HEK293 (cell line): ENCODE data around the gene CASK.

Experiments used
- CTCF ChIA-PET: fragments of 350-600 bp; formaldehyde crosslinking; extraction: SDS; loops from one replicate; lab custom pipeline; 2021; ENCODE audit warnings: antibody characterized with exemption; lab: Yijun Ruan, JAX
- POLR2A ChIA-PET: fragments of 300-600 bp; formaldehyde crosslinking; extraction: SDS; loops from one replicate; lab custom pipeline; 2020; ENCODE audit warnings: antibody characterized with exemption, inconsistent platforms; lab: Yijun Ruan, JAX
- H3K27ac ChIP-seq: fragments of 200-500 bp; sonication (Bioruptor generic); 2 replicates; pipeline ENCODE4 v1.5.1; 2014; ENCODE audit warnings: low read depth, low read length, control low read depth, inconsistent platforms; ENCODE audit errors: extremely low read depth
- H3K36me3 ChIP-seq, 2 experiments: fragments of 200-500 bp in 1 of 2; sonication (Bioruptor generic) in 1 of 2; 1 replicate in 1 of 2; 2 replicates in 1 of 2; pipeline ENCODE4 v1.5.1; 2014 to 2017; ENCODE audit warnings: inconsistent platforms in 2 of 2, low read length in 2 of 2; ENCODE audit not compliant: control insufficient read depth in 2 of 2, insufficient read depth in 1 of 2
- H3K4me1 ChIP-seq: fragments of 200-500 bp; sonication (Bioruptor generic); 2 replicates; pipeline ENCODE4 v1.5.1; 2014; ENCODE audit warnings: mild to moderate bottlenecking, low read length, inconsistent platforms; ENCODE audit not compliant: control insufficient read depth, insufficient read depth
- H3K4me3 ChIP-seq: 2 replicates; pipeline ENCODE4 v1.5.1; 2011; ENCODE audit warnings: low read depth, mild to moderate bottlenecking, control low read depth, low read length, moderate library complexity
- H3K9me3 ChIP-seq: fragments of 200-500 bp; sonication (Bioruptor generic); 2 replicates; pipeline ENCODE4 v1.5.1; 2014; ENCODE audit warnings: low read depth, low read length, inconsistent platforms; ENCODE audit not compliant: control insufficient read depth, insufficient read depth
- GLI4 ChIP-seq: fragments of 450-650 bp; formaldehyde crosslinking; IDR thresholded peaks from 2 replicates; pipeline ENCODE4 v1.5.1; 2016; ENCODE audit warnings: missing biosample characterization, missing genetic modification characterization
- HIC1 ChIP-seq: fragments of 450-650 bp; formaldehyde crosslinking; IDR thresholded peaks from 2 replicates; pipeline ENCODE4 v1.5.1; 2016; ENCODE audit warnings: missing biosample characterization, missing genetic modification characterization
- HOXD13 ChIP-seq: sonication (generic); formaldehyde crosslinking; IDR thresholded peaks from 2 replicates; pipeline ENCODE4 v1.8.0; 2022; ENCODE audit warnings: missing genetic modification reagents, borderline replicate concordance
- REPIN1 ChIP-seq: fragments of 450-650 bp; formaldehyde crosslinking; IDR thresholded peaks from 2 replicates; pipeline ENCODE4 v1.5.1; 2017; ENCODE audit warnings: missing biosample characterization, missing genetic modification characterization, low read depth
- SCRT1 ChIP-seq: fragments of 450-650 bp; formaldehyde crosslinking; IDR thresholded peaks from 2 replicates; pipeline ENCODE4 v1.5.1; 2016; ENCODE audit warnings: missing biosample characterization, missing genetic modification characterization, borderline replicate concordance
- SCRT2 ChIP-seq: fragments of 450-650 bp; formaldehyde crosslinking; IDR thresholded peaks from 2 replicates; pipeline ENCODE4 v1.5.1; 2016; ENCODE audit warnings: missing biosample characterization, missing genetic modification characterization
- TCF7L2 ChIP-seq: IDR thresholded peaks from 2 replicates; pipeline ENCODE4 v1.6.1; 2011; ENCODE audit warnings: low read depth, mild to moderate bottlenecking, inconsistent platforms, low read length, moderate library complexity, borderline replicate concordance
- TRIM28 ChIP-seq: IDR thresholded peaks from 2 replicates; pipeline ENCODE4 v1.6.1; 2011; ENCODE audit warnings: low read length, control low read depth, borderline replicate concordance
- ZBTB20 ChIP-seq: fragments of 450-650 bp; formaldehyde crosslinking; IDR thresholded peaks from 2 replicates; pipeline ENCODE4 v1.5.1; 2016; ENCODE audit warnings: missing biosample characterization, missing genetic modification characterization
- ZBTB48 ChIP-seq: fragments of 450-650 bp; formaldehyde crosslinking; IDR thresholded peaks from 2 replicates; pipeline ENCODE4 v1.5.1; 2016; ENCODE audit warnings: missing biosample characterization, missing genetic modification characterization
- ZNF266 ChIP-seq: fragments of 450-650 bp; formaldehyde crosslinking; IDR thresholded peaks from 2 replicates; pipeline ENCODE4 v1.5.1; 2016; ENCODE audit warnings: missing biosample characterization, missing genetic modification characterization, low read depth
- ZNF280C ChIP-seq: fragments of 450-650 bp; formaldehyde crosslinking; IDR thresholded peaks from 2 replicates; pipeline ENCODE4 v1.5.1; 2016; ENCODE audit warnings: missing biosample characterization, missing genetic modification characterization
- ZNF311 ChIP-seq: fragments of 450-650 bp; formaldehyde crosslinking; IDR thresholded peaks from 2 replicates; pipeline ENCODE4 v1.5.1; 2017; ENCODE audit warnings: missing biosample characterization, missing genetic modification characterization, borderline replicate concordance
- ZNF324 ChIP-seq: fragments of 450-650 bp; formaldehyde crosslinking; IDR thresholded peaks from 2 replicates; pipeline ENCODE4 v1.5.1; 2016; ENCODE audit warnings: missing biosample characterization, missing genetic modification characterization
- ZNF341 ChIP-seq: fragments of 450-650 bp; formaldehyde crosslinking; IDR thresholded peaks from 2 replicates; pipeline ENCODE4; 2016; ENCODE audit warnings: low read depth, missing biosample characterization, missing genetic modification characterization
- ZNF416 ChIP-seq: fragments of 450-650 bp; formaldehyde crosslinking; IDR thresholded peaks from 2 replicates; pipeline ENCODE4 v1.5.1; 2016; ENCODE audit warnings: missing biosample characterization, missing genetic modification characterization
- ZNF423 ChIP-seq: fragments of 450-650 bp; formaldehyde crosslinking; IDR thresholded peaks from 2 replicates; pipeline ENCODE4 v1.5.1; 2016; ENCODE audit warnings: missing biosample characterization, missing genetic modification characterization
- ZNF513 ChIP-seq: fragments of 450-650 bp; IDR thresholded peaks from 2 replicates; pipeline ENCODE4 v1.5.1; 2018; ENCODE audit warnings: missing biosample characterization, missing genetic modification characterization
- ZNF529 ChIP-seq: fragments of 450-650 bp; formaldehyde crosslinking; IDR thresholded peaks from 2 replicates; pipeline ENCODE4 v1.5.1; 2017; ENCODE audit warnings: missing genetic modification characterization, missing biosample characterization; ENCODE audit not compliant: insufficient replicate concordance
- ZNF544 ChIP-seq: fragments of 450-650 bp; formaldehyde crosslinking; IDR thresholded peaks from 2 replicates; pipeline ENCODE4 v1.5.0; 2017; ENCODE audit warnings: missing biosample characterization, missing genetic modification characterization
- ZNF610 ChIP-seq: fragments of 450-650 bp; formaldehyde crosslinking; IDR thresholded peaks from 2 replicates; pipeline ENCODE4 v1.5.1; 2016; ENCODE audit warnings: missing biosample characterization, missing genetic modification characterization, borderline replicate concordance
- ZNF660 ChIP-seq: fragments of 450-650 bp; IDR thresholded peaks from 2 replicates; pipeline ENCODE4 v1.5.1; 2018; ENCODE audit warnings: missing biosample characterization, mild to moderate bottlenecking, missing genetic modification characterization
- ZNF76 ChIP-seq: fragments of 450-650 bp; formaldehyde crosslinking; IDR thresholded peaks from 2 replicates; pipeline ENCODE4; 2016; ENCODE audit warnings: low read depth, missing biosample characterization, missing genetic modification characterization, borderline replicate concordance
- ZSCAN23 ChIP-seq: fragments of 450-650 bp; formaldehyde crosslinking; IDR thresholded peaks from 2 replicates; pipeline ENCODE4 v1.5.1; 2016; ENCODE audit warnings: missing biosample characterization, missing genetic modification characterization
- TF ChIP-seq, protein P1 (sequence below): fragments of 450-650 bp; formaldehyde crosslinking; IDR thresholded peaks from 2 replicates; pipeline ENCODE4 v1.5.1; 2016; ENCODE audit warnings: missing biosample characterization, missing genetic modification characterization
- TF ChIP-seq, protein P2 (sequence below): fragments of 450-650 bp; formaldehyde crosslinking; IDR thresholded peaks from 2 replicates; pipeline ENCODE4 v1.5.1; 2017; ENCODE audit warnings: missing biosample characterization, missing genetic modification characterization

CASK gene

DNA sequence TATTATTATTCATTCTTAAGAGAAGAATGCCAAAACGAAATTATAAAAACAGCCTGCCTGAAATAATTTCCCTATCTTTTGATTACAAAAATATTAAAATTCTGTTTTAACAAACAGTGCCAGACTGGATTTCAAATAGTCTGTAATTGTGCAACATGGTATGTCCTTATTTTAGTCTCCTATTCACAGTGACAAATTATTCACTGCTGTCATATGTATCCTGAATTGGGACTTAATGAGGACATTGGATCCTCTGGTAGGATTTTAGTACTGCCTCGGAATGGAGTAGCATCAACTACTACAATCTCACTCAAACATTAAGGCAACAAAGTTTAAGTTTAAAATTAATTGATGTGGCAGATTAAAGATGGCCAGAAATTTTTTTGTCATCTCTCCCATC lies 97.6 kb downstream of the CASK start:
- H3K9me3 ChIP-seq: no peaks in the 10 kb centered on the region
- no peaks in the 10 kb centered on the region; a peak in 1 of 3 replicates for H3K36me3 ChIP-seq
- no peak overlapping the region for H3K4me3 ChIP-seq
- CTCF ChIA-PET: no interaction called here
- 0 out of 2 replicates have a peak, but pooled peaks cover 3% of the 10 kb centered on the region for H3K4me1 ChIP-seq
- H3K27ac ChIP-seq: no peak overlapping the region
- TF ChIP-seq ZNF660 (no peak), ZSCAN23 (no peak), ZNF324 (tag by site-specific recombination) (no peak), ZNF311 (tag by site-specific recombination) (no peak), ZNF610 (tag by site-specific recombination) (no peak), SCRT2 (tag by site-specific recombination) (no peak), HIC1 (tag by site-specific recombination) (no peak), TCF7L2 (no peak), ZNF544 (no peak), ZNF280C (no peak), ZNF76 (no peak)
- POLR2A ChIA-PET: no interaction called here

DNA sequence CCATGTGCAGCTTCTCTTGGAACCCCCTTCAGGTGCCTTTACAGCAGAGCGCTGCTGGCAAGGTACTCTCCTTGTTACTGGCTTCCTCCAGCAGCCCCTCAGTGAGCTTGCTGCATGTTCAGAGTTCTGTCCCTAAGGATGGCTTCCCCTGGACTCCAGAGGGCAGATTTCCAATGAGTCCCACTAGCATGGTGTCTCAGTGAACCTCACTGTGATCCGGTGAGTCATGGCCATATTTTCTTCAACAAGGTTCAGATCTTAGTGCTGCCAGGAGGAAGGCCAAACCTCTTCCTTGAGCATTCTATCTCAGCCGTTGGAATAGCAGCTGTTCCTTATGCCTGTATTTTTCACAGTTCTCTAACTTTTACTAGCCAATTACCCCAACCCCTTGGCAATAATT lies 98.8 kb downstream of the CASK start:
- H3K4me3 ChIP-seq: no peak overlapping the region
- ChIA-PET CTCF (no interaction called here), POLR2A (no interaction called here)
- no peaks in the 10 kb centered on the region for H3K36me3 ChIP-seq
- TF ChIP-seq, protein P1, sequence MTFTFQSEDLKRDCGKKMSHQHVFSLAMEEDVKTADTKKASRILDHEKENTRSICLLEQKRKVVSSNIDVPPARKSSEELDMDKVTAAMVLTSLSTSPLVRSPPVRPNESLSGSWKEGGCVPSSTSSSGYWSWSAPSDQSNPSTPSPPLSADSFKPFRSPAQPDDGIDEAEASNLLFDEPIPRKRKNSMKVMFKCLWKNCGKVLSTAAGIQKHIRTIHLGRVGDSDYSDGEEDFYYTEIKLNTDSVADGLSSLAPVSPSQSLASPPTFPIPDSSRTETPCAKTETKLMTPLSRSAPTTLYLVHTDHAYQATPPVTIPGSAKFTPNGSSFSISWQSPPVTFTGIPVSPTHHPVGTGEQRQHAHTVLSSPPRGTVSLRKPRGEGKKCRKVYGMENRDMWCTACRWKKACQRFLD (tag by site-specific recombination): no peak
- 0 out of 2 replicates have a peak, but pooled peaks have one; percentile 29 for TF ChIP-seq ZNF341 (tag by site-specific recombination)
- TF ChIP-seq TRIM28: 0 out of 2 replicates have a peak, but pooled peaks have one; percentile 34
- no peak overlapping the region for H3K27ac ChIP-seq
- H3K4me1 ChIP-seq: 0 out of 2 replicates have a peak, but pooled peaks cover 3% of the 10 kb centered on the region
- H3K9me3 ChIP-seq: no peaks in the 10 kb centered on the region

GRCh38 chrX:41823402-41823801 lies 100.0 kb downstream of the CASK start:
- ChIA-PET CTCF (no interaction called here), POLR2A (interaction anchor here (0.6 kb wide), 1 partner anchor 345 kb away, joined by 3 read pairs; no protein-coding TSS in a partner anchor)
- Histone ChIP-seq H3K36me3 (no peaks in the 10 kb centered on the region), H3K27ac (no peak overlapping the region), H3K9me3 (no peaks in the 10 kb centered on the region), H3K4me1 (0 out of 2 replicates have a peak, but pooled peaks cover 3% of the 10 kb centered on the region), H3K4me3 (no peak overlapping the region)
- no peak for TF ChIP-seq SCRT1
- TF ChIP-seq REPIN1 (tag by site-specific recombination): no peak
- TF ChIP-seq, protein P2, sequence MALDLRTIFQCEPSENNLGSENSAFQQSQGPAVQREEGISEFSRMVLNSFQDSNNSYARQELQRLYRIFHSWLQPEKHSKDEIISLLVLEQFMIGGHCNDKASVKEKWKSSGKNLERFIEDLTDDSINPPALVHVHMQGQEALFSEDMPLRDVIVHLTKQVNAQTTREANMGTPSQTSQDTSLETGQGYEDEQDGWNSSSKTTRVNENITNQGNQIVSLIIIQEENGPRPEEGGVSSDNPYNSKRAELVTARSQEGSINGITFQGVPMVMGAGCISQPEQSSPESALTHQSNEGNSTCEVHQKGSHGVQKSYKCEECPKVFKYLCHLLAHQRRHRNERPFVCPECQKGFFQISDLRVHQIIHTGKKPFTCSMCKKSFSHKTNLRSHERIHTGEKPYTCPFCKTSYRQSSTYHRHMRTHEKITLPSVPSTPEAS: no peak
- no peak for TF ChIP-seq ZNF423
- TF ChIP-seq ZBTB20 (tag by site-specific recombination): no peak
- no peak for TF ChIP-seq GLI4 (tag by site-specific recombination)
- TF ChIP-seq ZNF416: no peak
- no peak for TF ChIP-seq ZNF529 (tag by site-specific recombination)
- no peak for TF ChIP-seq ZBTB48 (tag by site-specific recombination)
- no peak for TF ChIP-seq ZNF513 (tag by site-specific recombination)
- no peak for TF ChIP-seq HOXD13
- TF ChIP-seq ZNF266 (tag by site-specific recombination): no peak
